SK-N-MC (cell line): ENCODE results near the gene GPALPP1.

ENCODE experiments used
- EZH2 ChIP-seq: fragments of 200-600 bp; sonication (generic); IDR thresholded peaks from one replicate; pipeline ENCODE4 v1.6.1; 2017; ENCODE audit warnings: antibody characterized with exemption
- FOXP2 ChIP-seq: optimal IDR thresholded peaks from 2 replicates; pipeline ENCODE3; 2011; ENCODE audit warnings: mild to moderate bottlenecking, moderate library complexity; ENCODE audit not compliant: insufficient read depth; ENCODE audit errors: extremely low read length, control extremely low read depth
- POLR2AphosphoS5 ChIP-seq: IDR thresholded peaks from 2 replicates; pipeline ENCODE4 v1.6.1; 2012; ENCODE audit warnings: mild to moderate bottlenecking, low read depth, low read length, borderline replicate concordance

GRCh38 chr13:45055198-45055901, 66.0 kb downstream of the GPALPP1 start:
- TF ChIP-seq EZH2 (no peak), POLR2AphosphoS5 (no peak), FOXP2 (no peak)
